Kidney glomerular epithelial cell (primary cell): Measurements from ENCODE around the gene SUPV3L1.

Source experiments
- DNase-seq: peaks from one replicate; lab custom pipeline; 2025; lab: John Stamatoyannopoulos, UW

Gene SUPV3L1

DNA sequence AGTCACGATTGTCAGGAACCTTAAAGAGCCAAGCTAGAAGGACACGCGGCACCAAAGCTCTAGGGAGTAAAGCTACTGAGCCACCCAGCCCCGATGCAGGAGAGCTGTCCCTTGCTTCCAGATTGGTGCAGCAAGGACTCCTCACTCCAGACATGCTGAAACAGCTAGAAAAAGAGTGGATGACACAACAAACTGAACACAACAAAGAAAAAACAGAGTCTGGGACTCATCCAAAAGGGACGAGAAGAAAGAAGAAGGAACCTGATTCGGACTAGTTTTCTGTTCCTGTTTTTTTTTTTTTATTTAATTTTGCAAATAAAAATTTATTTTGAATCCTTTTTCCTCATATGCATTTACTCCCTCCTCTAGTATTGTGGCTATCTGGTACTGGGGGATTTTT lies 28.7 kb downstream of the SUPV3L1 start:
- no peak for DNase-seq

DNA sequence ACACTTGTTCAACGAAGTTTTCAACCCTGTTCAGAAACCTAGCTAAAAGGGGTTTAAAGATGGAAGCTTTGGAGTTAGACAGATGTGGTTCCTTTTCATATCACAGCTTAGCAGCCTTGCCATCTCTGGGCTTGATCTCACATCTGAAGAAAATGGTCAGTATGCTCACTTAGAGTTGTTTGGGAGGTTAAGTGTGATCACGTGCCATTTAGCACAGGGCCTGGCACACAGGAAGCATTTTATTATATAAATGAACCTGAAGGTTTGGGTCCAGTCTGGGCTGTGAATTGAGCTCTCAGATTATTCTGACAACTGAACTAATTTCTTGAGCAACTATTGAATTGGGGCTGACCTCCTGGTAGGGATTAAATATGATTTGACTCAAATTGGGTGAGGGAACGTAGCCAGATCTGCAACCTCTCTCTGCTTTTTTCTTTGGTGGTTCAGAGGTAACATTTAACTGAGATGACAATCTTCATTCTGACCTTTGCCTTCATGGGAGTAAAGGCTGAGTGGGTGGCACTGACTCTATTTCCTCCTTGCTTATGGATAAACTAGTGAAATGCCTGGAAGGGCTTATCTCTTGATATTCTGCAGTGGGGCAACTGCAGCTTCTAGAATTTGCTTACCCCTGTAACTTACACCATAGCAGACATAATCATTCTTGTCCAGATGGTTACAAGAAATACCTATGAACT lies 29.9 kb downstream of the SUPV3L1 start:
- DNase-seq: no peak

DNA sequence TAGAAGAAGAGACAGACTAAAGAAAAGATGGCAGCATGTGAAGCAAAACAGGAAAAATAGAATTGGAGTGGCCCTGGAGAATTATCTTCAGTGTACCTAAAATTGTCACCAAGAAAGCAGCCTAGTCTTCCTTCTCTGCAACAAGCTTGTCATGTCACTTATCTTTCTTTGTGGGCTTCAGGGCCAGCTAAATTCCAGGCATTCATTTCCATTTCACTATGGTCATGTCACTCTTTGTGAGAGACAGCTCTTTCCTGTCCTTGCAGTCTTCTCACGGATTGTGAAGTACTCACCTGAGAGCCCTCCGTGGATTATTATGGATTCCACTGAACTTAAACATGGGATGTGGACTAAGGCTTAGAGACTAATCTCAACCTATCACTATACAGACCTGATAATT lies 31.1 kb downstream of the SUPV3L1 start:
- DNase-seq: no peak

GRCh38 chr10:69211524-69211923 lies 31.5 kb downstream of the SUPV3L1 start:
- DNase-seq: no peak

DNA sequence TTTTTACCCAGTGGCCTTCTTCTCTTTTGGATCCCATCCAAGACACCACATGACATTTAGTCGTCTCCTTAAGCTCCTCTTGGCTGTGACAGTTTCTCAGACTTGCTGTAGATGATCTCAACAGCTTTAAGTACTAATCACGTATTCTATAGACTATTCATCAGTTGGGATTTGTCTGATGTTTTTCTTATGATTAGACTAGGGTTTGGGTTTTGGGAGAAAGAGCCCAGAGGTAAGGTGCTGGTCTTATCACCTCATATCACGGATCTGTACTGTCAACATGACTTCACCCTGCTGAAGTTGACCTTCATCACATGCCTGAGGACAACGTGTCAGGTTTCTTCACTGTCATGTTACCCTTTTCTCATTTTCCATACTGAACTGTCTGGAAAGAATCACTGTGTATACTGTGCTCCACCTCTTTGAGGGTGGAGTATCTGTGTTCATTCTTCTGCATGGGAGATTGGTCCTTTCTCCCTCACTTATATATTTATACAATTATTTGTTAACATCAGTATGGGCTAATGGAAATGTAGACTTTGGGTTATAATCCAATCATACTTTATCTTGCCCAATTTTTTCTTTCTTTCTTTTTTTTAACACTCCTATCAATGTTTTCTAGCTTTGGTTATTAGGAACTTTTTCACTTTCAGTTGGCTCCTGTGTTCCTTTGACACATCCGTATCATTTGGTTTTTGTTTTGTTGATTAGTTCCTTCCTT lies 33.7 kb downstream of the SUPV3L1 start:
- no peak for DNase-seq

DNA sequence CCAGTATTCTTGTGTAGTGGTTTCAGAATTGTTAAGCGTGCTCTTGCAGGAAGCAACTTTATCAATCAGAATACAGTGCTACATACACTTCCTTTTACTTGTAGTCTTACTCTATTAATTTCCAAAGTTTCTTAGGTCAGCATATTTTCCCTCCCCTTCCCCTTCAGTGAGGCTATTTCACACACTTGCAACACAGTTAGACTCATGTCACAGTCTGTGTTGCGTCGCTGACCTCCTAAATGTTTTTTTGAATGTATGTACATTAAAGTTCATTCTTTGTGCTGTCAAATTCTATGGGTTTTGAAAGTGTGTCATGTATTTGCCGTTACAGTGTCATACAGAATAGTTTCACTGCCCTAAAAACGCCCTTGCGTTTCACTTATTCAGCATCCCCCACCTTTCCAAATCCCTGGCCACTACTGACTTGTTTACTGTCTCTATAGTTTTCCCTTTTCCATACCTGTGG lies 34.7 kb downstream of the SUPV3L1 start:
- no peak for DNase-seq

GRCh38 chr10:69215405-69216171 lies 35.6 kb downstream of the SUPV3L1 start:
- DNase-seq: no peak

DNA sequence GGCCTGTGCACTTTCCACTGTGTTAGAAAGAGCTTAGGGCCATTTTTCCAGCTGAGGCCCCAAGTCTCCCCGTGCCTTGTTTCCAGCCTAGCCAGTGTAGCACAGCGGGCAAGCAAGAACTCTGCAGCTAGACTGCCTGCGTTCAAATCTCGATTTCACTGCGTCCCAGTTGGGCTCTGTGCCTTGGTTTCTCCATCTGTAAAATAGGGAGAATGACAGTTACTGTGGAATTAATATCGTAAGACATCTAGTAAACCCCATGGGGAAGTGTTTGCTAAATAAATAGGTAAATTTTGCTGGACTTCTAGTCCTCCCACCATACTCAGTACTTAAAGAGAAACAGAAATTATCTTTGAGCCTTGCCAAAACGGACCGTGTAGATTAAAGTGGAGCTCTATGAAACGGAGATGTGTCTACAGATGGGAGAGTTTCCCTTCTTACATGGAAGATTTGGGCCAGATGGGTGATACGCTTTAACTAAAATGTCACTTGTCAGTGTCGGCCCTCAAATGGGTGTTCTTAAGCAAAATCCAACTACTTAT lies 36.6 kb downstream of the SUPV3L1 start:
- DNase-seq: no peak

- peak; percentile 99 for DNase-seq
Measured at GRCh38 chr10:69217119-69217754, 37.2 kb downstream of the SUPV3L1 start.

DNA sequence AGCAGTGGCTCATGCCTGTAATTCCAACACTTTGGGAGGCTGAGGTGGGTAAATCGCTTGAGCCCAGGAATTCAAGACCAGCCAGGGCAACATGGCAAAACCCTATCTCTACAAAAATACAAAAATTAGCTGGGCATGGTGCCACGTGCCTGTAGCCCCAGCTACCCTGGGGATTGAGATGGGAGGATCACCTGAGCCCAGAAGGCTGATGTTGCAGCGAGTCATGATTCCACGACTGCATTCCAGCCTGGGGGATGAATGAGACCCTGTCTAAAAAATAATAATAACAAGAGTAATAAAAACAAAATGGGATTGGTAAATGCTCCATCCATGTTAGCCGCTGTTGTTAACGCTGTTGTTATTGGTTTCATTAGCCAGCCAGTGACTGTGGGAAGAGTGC lies 38.8 kb downstream of the SUPV3L1 start:
- no peak for DNase-seq

- peak; percentile 92 for DNase-seq
Measured at GRCh38 chr10:69220041-69220451, 40.0 kb downstream of the SUPV3L1 start, which contains the start of gene HKDC1. Gene HKDC1, plus strand, starts transcription at chr10:69220332. Its CDS starts 104 bp downstream, at chr10:69220436.

DNA sequence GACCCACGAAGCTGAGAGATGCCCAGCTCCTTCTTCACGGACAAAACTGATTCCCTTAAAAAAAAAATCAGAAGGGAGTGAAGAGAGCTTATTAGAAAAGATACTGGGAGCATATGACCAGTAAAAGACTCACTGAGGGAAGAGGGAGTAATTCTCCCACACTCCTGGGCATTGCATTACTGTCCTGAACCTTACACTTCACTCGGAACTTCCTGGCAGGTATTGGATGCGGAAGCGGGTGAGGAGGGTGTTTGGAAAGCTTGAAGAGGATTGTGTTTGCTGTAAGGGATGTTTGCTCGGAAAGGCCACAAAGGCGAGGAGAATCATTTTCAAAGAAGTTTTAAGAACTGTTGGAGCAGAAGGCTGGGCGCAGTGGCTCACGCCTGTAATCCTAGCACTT lies 40.5 kb downstream of the SUPV3L1 start:
- no peak for DNase-seq

DNA sequence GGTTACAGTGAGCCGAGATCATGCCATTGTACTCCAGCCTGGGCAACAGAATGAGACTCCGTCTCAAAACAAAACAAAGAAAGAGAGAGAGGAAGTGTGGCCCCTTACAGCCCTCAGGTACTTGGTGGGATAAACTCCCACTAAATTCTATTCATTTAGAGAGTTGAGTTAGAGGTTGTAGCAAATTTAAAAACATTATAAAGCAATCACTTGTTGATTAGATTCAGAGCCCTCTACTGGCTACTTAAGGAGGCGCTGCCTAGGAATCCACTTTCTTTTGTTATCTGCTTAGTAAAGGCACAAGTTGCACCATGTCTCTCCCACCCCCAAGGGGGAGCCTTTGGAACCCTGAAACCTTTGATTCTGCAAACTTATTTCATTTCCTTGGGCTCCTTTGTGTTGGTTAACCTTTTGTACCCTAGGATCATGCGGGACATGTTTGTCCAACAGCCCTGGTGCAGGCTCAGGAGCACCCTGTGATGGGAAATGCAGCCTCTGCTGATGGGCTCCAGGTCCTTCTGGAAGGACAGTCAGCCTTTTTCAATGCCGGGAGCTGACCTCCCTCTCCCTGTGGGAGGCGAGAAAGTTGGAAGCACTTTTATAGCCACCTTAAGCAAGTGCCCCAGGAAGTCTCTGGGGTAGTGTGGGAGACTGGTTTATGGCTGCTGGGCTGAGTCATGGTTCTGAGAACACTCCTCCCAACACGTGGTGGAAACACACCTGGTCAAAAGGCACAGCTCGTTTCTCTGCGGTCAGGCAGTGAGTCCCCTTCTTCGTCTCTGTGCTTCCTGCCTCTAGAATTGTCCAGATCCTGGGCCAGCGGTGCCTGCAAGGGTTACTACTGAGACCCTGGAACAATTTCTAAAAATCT lies 42.4 kb downstream of the SUPV3L1 start:
- DNase-seq: peak; percentile 77

DNA sequence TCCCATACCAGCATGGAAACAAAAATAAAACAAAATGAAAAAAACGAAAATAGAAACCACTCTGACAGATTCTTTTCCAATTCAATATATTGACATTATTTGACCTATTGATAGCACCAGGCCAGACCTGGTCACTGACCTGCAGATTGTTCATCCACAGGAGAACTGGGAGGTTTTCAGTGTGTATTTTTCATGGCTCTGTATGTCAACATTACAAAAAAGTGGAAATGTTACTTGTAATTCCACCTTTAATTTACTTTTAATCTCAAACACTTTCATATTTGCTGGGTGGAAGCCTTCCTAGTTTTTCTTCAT lies 43.0 kb downstream of the SUPV3L1 start:
- DNase-seq: no peak

GRCh38 chr10:69224862-69225657 lies 45.0 kb downstream of the SUPV3L1 start:
- no peak for DNase-seq

GRCh38 chr10:69225681-69226080 lies 45.6 kb downstream of the SUPV3L1 start:
- DNase-seq: no peak

DNA sequence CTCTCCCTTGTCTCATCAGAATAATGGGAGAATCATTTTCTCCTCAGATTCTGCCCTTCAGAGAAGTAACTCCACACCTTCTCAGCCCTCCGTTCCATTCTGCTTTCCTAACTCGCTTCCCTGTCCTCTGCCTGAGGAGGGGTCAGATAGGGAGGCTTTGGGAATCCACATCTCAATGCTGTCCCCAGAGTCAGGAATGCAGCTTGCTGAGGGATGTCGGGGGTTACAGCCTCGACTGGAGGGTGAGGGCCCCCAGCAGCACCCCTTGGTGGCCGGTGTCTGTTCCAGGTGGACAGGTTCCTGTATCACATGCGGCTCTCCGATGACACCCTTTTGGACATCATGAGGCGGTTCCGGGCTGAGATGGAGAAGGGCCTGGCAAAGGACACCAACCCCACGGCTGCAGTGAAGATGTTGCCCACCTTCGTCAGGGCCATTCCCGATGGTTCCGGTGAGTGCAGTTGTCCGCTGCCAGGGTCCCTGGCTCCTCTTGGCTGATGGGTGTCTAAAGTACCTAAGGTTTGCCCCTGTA lies 47.0 kb downstream of the SUPV3L1 start:
- DNase-seq: no peak

DNA sequence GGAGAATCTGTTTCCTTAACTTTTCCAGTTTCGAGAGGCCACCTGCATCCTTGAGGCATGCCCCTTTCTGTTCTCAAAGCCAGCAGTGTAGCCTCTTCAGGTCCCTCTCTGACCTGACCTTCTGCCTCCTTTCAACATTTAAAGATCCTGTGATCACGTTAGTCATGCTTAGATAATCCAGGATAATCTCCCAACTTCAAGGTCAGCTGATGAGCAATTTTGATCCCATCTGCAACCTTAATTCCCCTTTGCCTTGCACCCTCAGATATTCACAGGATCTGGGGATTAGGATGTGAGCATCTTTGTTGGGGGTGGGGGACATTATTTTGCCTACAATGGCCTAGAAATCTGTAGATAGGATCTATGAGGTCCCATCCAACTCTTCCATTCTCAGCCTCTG lies 48.1 kb downstream of the SUPV3L1 start:
- DNase-seq: no peak

GRCh38 chr10:69229616-69229916 lies 49.5 kb downstream of the SUPV3L1 start:
- DNase-seq: no peak

DNA sequence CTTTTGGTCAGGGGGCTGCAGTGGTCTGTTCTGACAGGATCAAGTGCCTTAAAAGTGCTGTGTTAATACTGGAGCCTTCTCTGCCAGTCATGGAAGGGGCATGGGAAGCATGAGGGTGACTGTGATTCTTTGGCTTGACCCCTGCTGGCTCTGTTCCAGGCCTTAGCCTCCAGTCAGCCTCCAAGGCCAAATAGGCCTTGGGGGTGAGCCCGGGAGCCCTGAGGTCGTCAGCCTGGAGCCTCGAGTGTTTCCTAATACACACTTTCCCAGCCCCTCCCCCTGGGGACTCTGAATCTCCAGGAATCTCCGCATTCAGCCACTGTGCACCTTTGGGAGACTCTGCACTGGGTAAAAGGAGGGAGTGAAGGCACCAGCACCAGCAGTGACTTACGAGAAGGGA lies 50.1 kb downstream of the SUPV3L1 start:
- DNase-seq: no peak
